ENCODE results near the gene TENM4. TPM values are rescaled to one million over a fixed set of nuclear protein-coding genes. Genes with fewer than 3 reads are reported as not detected.

Gene TENM4
- total and polyA plus RNA-seq, 2 of the 8 experiments (the other 6 are each of a cell fraction or from before 2014, with no cell fraction given): 3.5 to 7.2 TPM

DNA sequence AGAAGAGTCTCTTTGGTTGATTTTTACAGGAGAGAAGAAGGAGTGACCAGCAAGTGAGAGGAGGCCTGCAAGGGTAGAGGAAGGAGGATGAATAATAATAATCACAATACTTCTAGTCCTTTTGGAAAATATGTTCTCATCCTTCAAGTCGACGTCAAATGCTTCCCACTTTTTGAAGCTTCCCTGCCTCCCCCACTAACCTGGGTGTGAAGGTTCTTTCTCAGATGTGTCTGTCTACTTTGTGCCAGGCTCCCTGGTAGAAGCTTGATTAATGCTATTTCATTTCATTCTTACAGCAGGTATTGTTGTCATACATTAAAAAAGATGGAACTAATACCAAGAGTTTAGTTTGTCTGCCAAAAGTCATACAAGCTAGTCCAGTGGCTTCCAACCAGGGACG, 17.1 kb downstream of the TENM4 start:
- H2BK20ac ChIP-seq (ENCODE audit: low read length): no peak overlapping the region
- DNase-seq (ENCODE audit: low read depth in 1 of 2, low spot score in 2 of 2) (no peak), FAIRE-seq (no peak)
- H3K36me3 ChIP-seq (ENCODE audit: control insufficient read depth in 2 of 4, insufficient read depth in 4 of 4, low read length in 3 of 4): no peaks in the 10 kb centered on the region
- H2AK5ac ChIP-seq (ENCODE audit: low read depth, low read length): no peak overlapping the region
- H4K20me1 ChIP-seq (replicated peaks in 1 of 2; ENCODE audit: control insufficient read depth in 1 of 2, insufficient read depth in 2 of 2, low read length in 2 of 2): peaks cover 0 to 7% of the 10 kb centered on the region in 2 experiments
- H2BK15ac ChIP-seq (ENCODE audit: low read length): no peak overlapping the region
- no peak overlapping the region for H3K4me2 ChIP-seq (ENCODE audit: insufficient read depth in 1 of 2, low read depth in 2 of 2, low read length in 2 of 2)
- 0 out of 7 replicates have a peak, but pooled peaks cover 0 to 2% (median under 1%) of the 10 kb centered on the region in 4 experiments for H3K4me1 ChIP-seq (replicated peaks in 1 of 4; ENCODE audit: control insufficient read depth in 3 of 4, insufficient read depth in 4 of 4, low read length in 3 of 4)
- H2BK5ac ChIP-seq (ENCODE audit: low read depth, low read length): no peak overlapping the region
- H4K91ac ChIP-seq (replicated peaks; ENCODE audit: insufficient read length, low read length): no peak overlapping the region
- H3K23ac ChIP-seq (ENCODE audit: insufficient read length): no peak overlapping the region
- no peak overlapping the region for H2AFZ ChIP-seq (ENCODE audit: low read length)
- no peaks in the 10 kb centered on the region for H3K79me2 ChIP-seq (ENCODE audit: control insufficient read depth in 1 of 2, insufficient read depth in 2 of 2, low read length in 2 of 2)
- ChIA-PET POLR2A (ENCODE audit: partially characterized antibody) (interaction anchor here (1.3 kb wide), 2 partner anchors 10 to 17 kb away, joined by 3 to 5 read pairs; partner anchors contain the start of gene TENM4), CTCF (ENCODE audit: partially characterized antibody) (interaction anchor here (1.0 to 7.9 kb wide), 6 partner anchors 11 to 142 kb away, joined by 3 to 56 read pairs (median 5); no protein-coding TSS in a partner anchor)
- no peaks in the 10 kb centered on the region for H3K9me3 ChIP-seq (ENCODE audit: insufficient read depth in 2 of 2, low read depth in 1 of 2, low read length in 1 of 2)
- no peak overlapping the region for H2BK12ac ChIP-seq (ENCODE audit: low read depth, low read length)
- no peak overlapping the region for H3K4ac ChIP-seq (replicated peaks; ENCODE audit: insufficient read length, low read depth, low read length)
- no peak overlapping the region for H3K9ac ChIP-seq (replicated peaks in 1 of 4; ENCODE audit: extremely low read depth in 1 of 4, low read depth in 3 of 4, low read length in 3 of 4)
- no peaks in the 10 kb centered on the region for H3K23me2 ChIP-seq (ENCODE audit: low read depth, low read length)
- no peak overlapping the region for H3K56ac ChIP-seq (replicated peaks; ENCODE audit: insufficient read length, low read depth, low read length)
- H3K18ac ChIP-seq (ENCODE audit: extremely low read depth, low read length): no peak overlapping the region
- H3K27ac ChIP-seq (ENCODE audit: low read depth, low read length): no peak overlapping the region
- H3K27me3 ChIP-seq (replicated peaks in 1 of 4; ENCODE audit: control insufficient read depth in 3 of 4, extremely low read depth in 1 of 4, insufficient read depth in 3 of 4, low read length in 3 of 4): no peaks in the 10 kb centered on the region; a peak in 1 of 7 replicates
- no peak overlapping the region for H2BK120ac ChIP-seq (replicated peaks; ENCODE audit: low read depth, low read length)
- H4K5ac ChIP-seq (ENCODE audit: insufficient read length, low read depth, low read length): no peak overlapping the region
- 75% methylated on average over 3 of the region's 3 CpGs; no CpG with 5 or more reads in 1 of the 2 experiments for WGBS, 2 experiments (ENCODE audit: extremely low coverage in 1 of 2, insufficient coverage in 1 of 2, insufficient read length in 1 of 2, insufficient replicate concordance in 2 of 2, low coverage in 1 of 2, low lambda C conversion rate in 2 of 2, missing lambda C conversion rate in 1 of 2)
- no peak overlapping the region for H4K8ac ChIP-seq (ENCODE audit: extremely low read depth, insufficient read depth, low read length)
- H3K4me3 ChIP-seq (ENCODE audit: extremely low read depth in 1 of 4, insufficient read depth in 2 of 4, low read depth in 3 of 4, low read length in 4 of 4): no peak overlapping the region
- no peaks in the 10 kb centered on the region; the same call in 1 of the 2 replicates for H3K79me1 ChIP-seq (ENCODE audit: low read depth, low read length)
- H3K14ac ChIP-seq (ENCODE audit: insufficient read length): no peak overlapping the region
- TF ChIP-seq CTBP2 (IDR thresholded peaks at IDR 0.05; ENCODE audit: borderline replicate concordance, insufficient read depth, insufficient read length, low read length): no peak
